HCT116 (cell line): Measurements from ENCODE around the gene RUNDC1.

Experiments used
- CTCF ChIP-seq, 3 experiments: fragments of 200-600 bp in 1 of 3; sonication (generic) in 1 of 3; IDR thresholded peaks in 2 of 3; conservative IDR thresholded peaks in 1 of 3; 2 replicates each; pipeline ENCODE4 v1.5.1; 2012 to 2017; ENCODE audit warnings: low read depth in 2 of 3, low read length in 2 of 3, antibody characterized with exemption in 1 of 3, borderline replicate concordance in 1 of 3, control low read depth in 1 of 3, mild to moderate bottlenecking in 1 of 3, mixed read lengths in 1 of 3, mixed run types in 1 of 3, moderate library complexity in 1 of 3; ENCODE audit not compliant: insufficient read depth in 1 of 3
- ELF1 ChIP-seq: IDR thresholded peaks from 2 replicates; pipeline ENCODE4 v1.6.1; 2012; ENCODE audit warnings: low read depth, borderline replicate concordance
- POLR2A ChIP-seq: IDR thresholded peaks from 2 replicates; pipeline ENCODE4 v1.7.0; 2011; ENCODE audit warnings: borderline replicate concordance; ENCODE audit not compliant: insufficient read depth, insufficient read length; ENCODE audit errors: extremely low read depth
- SIN3A ChIP-seq: IDR thresholded peaks from 2 replicates; pipeline ENCODE4 v1.6.1; 2012; ENCODE audit warnings: low read depth

GRCh38 chr17:42971589-42971988 lies 8.8 kb upstream of the RUNDC1 start:
- TF ChIP-seq CTCF (IDR thresholded peaks at IDR 0.05 in 2 of 3, conservative IDR thresholded peaks at IDR 0.05 in 1 of 3; ENCODE audit: borderline replicate concordance in 1 of 3, insufficient read depth in 1 of 3, low read depth in 2 of 3, low read length in 2 of 3) (no peak), POLR2A (no peak), ELF1 (no peak), SIN3A (no peak)
